Uterus (tissue), 2 donors: ENCODE measurements around the gene CDYL.

ENCODE experiments used
- POLR2A ChIP-seq, 2 donors: fragments of 450-650 bp; IDR thresholded peaks; one replicate each; pipeline ENCODE4 v1.6.1; 2016; ENCODE audit warnings: antibody characterized with exemption in 2 of 2, mild to moderate bottlenecking in 1 of 2, moderate library complexity in 1 of 2
- TF ChIP-seq, protein P1 (sequence below), 4 experiments: fragments of 200-600 bp in 2 of 4; fragments of 450-650 bp in 2 of 4; sonication (generic) in 2 of 4; IDR thresholded peaks; one replicate each; pipeline ENCODE4 v1.5.1; 2016 to 2019; ENCODE audit warnings: antibody characterized with exemption in 4 of 4, mild to moderate bottlenecking in 2 of 4, moderate library complexity in 1 of 4

DNA sequence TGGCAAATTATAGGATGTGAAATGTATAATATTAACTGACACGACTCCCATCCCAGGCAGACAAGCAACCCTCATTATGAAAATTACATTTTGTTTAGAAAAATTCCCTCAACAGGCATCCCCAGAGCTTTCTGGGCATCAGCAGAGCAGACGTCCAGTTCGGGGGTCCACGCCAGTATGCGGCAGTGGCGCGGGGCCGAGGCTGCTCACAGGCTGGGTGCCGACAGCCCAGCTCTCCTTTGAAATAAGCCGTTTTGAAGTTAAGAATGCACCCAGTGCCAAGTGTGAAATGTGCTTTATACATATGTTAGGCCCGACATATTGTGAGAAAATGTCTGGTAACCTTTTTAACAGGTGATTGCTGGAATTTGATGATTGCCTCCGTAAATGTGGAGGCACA lies 177.2 kb downstream of the CDYL start:
- no peak for TF ChIP-seq POLR2A (IDR thresholded peaks at IDR 0.05)
- TF ChIP-seq, protein P1, sequence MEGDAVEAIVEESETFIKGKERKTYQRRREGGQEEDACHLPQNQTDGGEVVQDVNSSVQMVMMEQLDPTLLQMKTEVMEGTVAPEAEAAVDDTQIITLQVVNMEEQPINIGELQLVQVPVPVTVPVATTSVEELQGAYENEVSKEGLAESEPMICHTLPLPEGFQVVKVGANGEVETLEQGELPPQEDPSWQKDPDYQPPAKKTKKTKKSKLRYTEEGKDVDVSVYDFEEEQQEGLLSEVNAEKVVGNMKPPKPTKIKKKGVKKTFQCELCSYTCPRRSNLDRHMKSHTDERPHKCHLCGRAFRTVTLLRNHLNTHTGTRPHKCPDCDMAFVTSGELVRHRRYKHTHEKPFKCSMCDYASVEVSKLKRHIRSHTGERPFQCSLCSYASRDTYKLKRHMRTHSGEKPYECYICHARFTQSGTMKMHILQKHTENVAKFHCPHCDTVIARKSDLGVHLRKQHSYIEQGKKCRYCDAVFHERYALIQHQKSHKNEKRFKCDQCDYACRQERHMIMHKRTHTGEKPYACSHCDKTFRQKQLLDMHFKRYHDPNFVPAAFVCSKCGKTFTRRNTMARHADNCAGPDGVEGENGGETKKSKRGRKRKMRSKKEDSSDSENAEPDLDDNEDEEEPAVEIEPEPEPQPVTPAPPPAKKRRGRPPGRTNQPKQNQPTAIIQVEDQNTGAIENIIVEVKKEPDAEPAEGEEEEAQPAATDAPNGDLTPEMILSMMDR (IDR thresholded peaks at IDR 0.05) = no peak
